Activated CD8-positive, alpha-beta memory T cell treated with anti-CD3 and anti-CD28 coated beads, Interleukin-2, amount 50 U/mL, for 24 hours (primary cell): Measurements from ENCODE around the gene ILF2.
A peak's percentile ranks its signal among the peaks of the same experiment; 100 is the strongest.
"Not testable (repeated sequence)": the region's sequence is repeated elsewhere in the genome, so short reads cannot be mapped to it uniquely, and the experiment has no call there.

Experiments used
- DNase-seq: peaks from one replicate; pipeline ENCODE4 v3.0.0-alpha.2; 2020; ENCODE audit errors: extremely low read depth

ILF2 gene

DNA sequence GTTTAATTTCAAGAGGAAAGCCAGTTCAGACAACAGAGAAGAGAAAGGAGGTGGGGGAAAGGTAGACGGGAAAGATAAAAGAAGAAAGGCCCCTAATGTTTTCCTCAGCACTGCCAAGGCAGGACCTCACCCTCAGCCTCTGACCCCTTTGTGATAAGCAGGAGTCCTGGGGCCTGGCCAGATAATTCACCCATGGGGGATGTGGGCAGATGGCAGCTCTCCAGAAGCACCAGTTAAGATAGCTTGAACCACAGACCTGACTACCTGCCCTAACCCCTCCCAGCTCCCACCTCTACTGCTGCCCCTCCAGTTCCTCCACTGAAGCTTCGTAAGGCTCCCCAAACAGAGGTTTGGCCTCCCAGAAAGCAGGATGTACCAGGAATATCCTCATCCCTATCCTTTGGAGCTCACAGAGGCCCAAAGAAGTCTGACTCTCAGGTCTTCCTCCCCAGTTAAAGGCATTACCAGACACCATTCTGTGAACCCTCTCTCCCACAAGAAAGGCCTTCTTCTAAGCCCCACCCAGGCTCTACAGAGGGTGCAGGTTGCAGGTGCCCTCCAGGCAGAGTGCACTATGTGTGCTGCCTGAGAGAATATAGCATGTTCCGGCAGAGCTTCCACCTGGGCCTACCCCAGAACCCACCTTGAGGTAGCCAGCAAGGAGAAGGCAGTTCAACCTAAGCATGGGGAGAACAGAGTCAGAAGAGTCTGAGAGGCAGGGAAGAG lies 21.5 kb downstream of the ILF2 start:
- DNase-seq, result no peak

DNA sequence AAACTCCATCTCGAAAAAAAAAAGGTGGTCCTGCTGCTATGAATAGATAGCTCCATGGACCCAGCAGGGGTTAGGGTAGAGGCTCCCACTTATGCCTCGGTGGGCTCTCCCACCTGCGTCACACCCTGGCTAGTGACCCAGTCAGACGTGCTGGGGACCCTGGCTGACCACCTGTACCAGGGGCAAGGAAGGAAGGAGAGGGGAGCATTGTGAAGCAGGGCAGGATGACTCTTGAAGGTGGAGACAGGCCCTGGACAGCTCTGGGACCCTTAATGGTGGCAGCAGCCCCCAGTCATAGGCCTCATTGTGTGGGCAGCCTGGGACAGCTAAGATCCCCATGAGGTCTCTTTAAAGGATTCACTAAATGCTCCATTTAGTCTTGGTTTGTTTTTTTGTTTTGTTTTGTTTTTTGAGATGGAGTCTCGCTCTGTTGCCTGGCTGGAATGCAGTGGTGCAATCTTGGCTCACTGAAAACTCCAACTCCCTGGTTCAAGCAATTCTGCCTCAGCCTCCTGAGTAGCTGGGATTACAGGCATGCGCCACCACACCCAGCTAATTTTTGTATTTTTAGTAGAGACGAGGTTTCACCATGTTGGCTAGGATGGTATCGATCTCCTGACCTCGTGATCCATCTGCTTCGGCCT lies 22.7 kb downstream of the ILF2 start:
- DNase-seq, result no peak

DNA sequence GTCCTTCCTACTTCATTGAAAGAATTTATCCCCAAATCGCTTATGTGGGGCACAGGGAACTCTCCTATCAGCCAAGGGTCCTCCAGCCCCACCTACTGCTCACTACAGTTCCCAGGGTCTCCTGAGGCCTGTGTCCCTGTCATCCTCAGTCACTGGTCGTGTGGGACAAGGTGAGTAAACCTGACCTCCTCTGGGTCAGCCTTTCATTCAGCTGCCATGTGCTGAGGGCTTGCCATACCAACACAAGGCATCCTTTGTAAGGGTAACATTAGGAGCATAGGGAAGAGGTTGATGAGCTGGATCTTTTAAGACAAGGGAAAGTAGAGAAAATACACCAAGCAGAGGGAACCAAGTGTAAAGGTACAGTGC lies 23.5 kb downstream of the ILF2 start:
- no peak for DNase-seq

DNA sequence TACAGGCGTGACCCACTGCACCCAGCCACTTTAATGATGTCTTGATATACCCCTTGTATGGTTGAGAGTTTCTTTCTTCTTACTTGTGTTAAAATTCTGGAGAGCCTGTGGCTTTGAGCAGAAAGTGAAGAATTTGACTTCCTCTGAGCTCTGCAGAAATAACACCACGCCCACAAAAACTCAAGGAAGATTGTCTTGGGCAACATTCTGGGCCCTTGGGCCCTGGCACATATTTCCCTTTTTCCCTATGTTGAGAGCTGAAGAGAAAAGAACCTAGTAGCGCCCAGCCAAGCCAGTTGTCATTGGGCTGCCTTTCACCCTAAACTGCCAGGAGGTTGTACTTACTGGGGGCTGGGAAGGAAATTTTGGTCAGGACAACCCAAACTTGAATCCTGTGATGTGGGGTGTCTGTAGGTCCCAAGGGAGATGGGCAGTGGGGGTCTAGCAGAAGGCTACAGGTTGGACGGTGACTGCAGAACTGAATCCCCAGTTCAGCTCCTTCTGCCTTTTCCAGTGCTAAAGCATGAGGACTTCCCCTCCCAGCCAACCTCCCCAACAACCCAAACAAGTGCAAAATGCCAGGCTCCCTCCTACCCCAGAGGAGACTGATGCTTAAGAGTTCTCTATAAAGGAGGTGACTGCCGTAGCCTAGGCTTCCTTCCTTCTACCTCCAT lies 24.0 kb downstream of the ILF2 start:
- DNase-seq, result no peak

DNA sequence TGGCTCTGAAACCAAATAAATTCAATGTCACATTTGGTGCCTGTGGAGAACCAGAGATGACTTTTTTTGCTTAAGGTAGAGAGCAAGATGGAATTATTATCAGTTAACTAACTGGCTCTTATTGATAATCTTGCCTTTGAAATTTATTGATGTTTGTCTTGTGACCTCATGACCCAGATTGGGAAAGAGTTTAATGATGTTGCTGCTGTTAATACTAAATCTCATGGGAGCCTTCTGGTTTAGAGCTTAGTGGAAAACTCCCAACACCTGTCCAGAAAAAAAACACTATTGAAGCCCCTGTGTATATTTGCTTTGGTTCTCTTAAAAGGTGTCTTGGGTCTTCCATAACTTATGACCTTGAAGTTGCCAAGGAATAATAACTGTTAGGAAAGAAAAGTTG lies 27.0 kb downstream of the ILF2 start:
- no peak for DNase-seq

DNA sequence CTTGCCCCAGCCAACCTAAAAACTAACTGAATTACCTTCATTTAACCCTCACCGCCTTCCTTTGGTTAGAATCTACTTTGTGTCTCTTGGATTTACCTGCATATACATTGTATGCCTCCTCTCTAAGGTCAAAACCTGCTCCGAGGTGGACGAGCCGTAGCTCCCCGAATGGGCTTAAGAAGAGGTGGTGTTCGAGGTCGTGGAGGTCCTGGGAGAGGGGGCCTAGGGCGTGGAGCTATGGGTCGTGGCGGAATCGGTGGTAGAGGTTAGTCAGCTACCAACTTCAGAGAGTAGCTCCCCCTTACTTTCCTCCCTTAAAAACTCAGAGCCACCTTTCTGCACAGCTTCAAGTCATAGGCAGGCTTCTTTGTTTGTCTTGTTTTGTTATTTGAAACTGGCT lies 27.7 kb downstream of the ILF2 start:
- DNase-seq, result no peak

DNA sequence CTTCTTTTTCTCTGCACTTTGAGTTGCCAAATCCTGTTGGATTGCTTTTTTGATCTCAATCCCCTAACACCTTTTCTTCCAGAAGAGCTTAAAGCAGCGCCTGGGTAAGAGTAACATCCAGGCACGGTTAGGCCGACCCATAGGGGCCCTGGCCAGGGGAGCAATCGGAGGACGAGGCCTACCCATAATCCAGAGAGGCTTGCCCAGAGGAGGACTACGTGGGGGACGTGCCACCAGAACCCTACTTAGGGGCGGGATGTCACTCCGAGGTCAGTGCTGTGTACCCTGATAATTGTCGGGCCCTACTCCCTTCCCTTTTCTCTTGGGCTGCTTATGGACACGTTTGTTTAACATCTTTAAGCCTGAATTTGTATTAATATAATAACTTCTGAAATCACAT lies 28.6 kb downstream of the ILF2 start:
- no peak for DNase-seq

DNA sequence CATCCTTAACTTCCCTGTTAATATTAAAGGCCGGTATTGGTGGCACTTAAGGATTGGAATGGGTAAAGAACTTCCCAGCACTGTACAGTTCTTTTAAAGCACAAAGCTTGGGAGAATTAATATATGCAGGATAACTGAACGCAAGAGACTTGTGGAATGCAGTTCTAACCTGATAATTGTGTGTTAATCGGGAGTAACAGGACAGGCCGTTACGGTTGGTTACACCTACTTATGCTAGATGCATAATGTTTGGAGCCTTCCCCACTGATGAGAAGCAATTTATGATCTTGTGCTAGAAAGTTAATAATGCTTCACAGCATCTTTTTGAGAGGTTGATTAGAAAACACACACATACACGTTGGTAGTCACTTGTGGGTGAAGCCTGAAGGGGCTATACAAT lies 29.9 kb downstream of the ILF2 start:
- DNase-seq, result no peak

DNA sequence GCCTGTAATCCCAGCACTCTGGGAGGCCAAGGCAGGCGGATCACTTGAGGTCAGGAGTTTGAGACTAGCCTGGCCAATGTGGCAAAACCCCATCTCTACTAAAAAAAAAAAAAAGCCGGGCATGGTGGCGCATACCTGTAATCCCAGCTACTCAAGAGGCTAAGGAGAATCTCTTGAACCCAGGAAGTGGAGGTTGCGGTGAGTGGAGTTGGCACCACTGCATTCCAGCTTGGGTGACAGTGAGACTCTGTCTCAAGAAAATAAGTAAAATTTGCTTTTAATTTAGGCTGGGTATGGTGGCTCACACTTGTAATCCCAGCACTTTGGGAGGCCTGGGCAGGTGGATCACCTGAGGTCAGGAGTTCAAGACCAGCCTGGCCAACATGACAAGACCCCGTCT lies 30.6 kb downstream of the ILF2 start:
- DNase-seq, result not testable (repeated sequence)

DNA sequence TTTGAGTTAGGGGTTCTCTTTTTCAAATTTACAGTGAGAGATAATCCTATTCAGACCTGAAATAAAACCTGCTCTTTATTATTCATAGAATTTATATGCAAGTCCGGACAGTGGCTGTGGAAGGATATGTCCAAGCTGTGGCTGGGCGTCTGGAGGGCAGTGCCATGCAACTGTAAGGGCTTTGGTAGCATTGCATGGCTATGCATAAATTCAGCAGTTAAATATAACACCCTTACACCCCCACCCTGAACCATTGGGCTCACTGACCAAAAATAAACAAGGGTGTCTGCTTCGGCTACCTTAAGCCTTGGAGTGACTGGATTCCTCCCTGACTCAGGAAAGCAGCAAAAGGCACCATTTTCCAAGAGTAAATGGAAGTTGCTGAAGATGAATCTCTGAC lies 31.5 kb downstream of the ILF2 start:
- DNase-seq, result no peak

DNA sequence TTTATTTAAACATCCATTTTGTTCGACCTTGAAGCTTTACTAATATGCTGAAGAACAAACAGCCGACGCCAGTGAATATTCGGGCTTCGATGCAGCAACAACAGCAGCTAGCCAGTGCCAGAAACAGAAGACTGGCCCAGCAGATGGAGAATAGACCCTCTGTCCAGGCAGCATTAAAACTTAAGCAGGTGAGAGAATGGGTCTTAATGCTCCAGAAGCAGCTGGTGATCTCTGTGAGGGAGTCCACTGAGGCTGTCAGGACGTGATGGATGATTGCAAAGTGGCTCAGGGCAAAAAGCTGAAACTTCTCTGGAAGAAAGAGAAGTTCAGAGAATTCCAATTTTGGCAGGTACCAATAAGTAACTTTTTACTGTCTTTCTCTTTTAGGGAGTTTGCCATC lies 32.5 kb downstream of the ILF2 start:
- DNase-seq, result no peak

DNA sequence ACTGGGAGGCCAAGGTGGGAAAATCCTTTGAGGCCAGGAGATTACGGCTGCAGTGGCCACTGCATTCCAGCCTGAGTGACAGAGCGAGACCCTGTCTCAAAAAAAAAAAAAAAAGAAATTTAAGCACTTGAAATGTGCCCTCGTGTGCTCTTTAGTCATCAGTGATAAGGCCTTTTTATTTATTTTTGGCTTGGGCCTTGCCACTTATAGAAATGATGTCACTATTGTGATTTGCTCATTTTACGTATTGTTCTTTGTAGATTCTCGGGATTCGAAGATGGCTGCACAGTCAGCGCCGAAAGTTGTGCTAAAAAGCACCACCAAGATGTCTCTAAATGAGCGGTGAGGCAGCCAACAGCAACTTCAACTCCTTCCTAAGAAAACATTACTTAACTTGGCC lies 34.5 kb downstream of the ILF2 start:
- no peak for DNase-seq

DNA sequence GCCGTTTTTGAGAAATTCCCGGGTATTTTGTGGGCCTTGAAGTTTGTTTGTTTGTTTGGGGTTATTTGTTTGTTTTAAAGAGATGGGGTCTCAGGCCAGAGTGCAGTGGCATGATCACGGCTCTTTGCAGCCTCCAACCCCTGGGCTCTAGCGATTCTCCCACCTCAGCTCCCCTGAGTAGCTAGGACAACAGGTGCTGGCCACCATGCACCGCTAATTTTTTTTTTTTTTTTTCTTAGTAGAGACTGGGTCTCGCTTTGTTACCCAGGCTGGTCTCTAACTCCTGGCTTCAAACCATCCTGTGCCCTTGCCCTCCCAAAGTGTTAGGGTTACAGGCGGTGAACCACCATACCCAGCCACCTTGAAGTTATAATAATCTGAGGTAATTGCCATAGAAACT lies 34.9 kb downstream of the ILF2 start:
- no peak for DNase-seq

DNA sequence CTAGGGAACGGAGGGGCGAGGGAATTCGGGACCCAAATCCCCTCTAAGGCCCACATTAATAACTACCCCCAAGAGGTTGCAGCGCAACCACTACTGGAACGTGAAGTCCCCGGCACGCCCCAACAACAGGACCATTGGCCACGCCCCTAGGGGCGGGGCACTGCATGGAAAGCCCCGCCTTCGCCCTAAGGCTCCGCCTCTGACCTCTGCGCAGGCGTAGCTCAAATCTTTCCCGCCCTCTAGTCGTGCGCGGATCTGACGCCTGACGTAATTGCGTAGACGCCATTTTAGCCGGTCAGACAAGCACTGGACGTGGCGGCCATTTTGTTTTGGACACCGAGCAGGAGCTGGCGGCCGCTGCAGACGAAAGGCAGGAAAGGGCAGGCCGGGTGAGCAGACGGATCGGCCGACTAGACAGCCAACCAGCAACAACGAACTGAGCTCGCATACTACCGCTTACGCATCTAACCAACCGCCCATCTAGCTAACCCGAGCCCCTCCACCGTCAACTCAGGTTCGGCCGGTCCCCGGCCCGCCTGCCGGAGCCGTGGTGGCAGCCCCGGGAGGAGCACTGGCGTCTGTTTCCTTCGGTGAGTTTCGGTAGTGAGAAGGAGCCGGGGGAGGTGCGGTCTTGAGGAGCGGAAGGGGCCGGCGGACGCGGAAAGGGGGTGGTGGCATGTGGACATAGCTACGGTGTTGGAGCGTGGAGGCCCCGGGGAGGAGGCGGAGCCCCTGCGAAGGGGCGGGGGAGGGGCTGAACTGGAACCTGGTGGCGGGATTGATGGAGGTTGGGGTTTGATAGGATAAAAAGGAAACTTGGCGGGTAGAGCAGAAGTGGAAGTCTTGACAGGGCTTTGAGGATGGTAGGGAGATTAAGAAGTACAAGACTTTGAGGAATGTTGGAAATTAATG lies 36.8 kb downstream of the ILF2 start, which contains the start of gene CHTOP:
Gene CHTOP, plus strand, starts transcription at position 313 of the 912 bp plus-strand sequence. CDS start 2,523 bp downstream, outside the sequence.
- peak; percentile 93 for DNase-seq

DNA sequence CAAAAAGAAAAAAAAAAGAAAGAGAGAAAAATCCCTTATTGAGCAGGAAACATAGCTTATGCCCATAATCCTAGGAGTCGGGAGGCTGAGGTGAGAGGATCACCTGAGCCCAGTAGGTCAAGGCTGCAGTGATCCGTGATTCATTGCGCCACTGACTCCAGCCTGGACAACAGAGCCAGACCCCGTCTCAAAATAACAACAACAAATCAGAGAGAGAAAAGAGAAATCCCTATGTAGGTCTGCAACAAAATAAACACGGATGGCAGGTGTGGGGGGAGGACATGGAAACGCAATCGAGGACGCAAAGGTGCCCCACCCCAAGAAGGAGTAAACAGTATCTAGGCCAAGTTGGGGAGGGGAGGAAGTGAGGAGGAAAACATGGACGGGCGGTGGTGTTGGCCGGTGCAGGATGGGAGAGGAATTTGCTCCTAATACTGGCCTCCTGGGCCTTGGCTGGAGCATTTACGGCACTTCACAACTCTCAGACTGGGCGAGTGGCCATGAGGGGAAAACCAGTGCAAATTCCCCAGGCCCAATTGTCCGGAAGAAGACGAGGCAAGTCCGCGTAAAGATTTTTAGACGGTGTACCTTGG lies 37.5 kb downstream of the ILF2 start:
- DNase-seq, result no peak

DNA sequence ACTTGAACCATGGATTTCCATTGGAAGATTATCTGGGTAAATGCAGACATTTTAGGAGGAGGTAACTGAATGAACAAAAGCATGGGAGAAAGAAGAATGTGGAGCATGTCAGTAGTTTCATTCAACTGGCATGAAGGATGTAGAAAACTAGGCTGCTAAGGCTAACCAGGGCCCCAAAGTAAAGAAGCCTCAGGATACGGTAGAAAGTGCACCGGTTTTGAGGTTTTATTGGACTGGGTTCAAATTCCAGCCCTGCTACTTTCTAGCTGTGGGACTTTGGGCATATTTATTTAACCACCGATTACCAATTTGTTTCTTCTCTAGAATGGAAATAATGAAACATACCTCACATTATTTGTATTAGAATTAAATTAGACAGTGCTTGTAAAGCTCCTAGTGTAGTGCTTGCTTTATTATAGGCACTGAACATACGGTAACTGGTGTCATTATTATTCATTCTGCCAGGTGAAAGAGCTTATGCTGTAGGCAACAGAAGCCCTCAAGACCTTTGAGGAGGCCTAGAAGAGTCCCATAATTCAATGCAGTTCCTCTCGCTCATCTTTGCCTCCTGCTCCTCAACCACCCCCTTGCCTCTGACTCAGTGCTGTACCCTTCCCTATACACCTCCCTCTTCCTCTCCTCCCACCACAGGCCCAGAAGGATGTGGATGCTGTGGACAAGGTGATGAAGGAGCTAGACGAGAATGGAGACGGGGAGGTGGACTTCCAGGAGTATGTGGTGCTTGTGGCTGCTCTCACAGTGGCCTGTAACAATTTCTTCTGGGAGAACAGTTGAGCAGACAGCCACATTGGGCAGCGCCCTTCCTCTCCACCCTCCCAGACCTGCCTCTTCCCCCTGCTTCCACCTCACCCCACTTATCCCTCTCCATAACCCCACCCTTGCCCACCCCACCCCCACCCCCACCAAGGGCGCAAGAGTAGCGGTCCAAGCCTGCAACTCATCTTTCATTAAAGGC lies 39.5 kb downstream of the ILF2 start:
- DNase-seq, result no peak

DNA sequence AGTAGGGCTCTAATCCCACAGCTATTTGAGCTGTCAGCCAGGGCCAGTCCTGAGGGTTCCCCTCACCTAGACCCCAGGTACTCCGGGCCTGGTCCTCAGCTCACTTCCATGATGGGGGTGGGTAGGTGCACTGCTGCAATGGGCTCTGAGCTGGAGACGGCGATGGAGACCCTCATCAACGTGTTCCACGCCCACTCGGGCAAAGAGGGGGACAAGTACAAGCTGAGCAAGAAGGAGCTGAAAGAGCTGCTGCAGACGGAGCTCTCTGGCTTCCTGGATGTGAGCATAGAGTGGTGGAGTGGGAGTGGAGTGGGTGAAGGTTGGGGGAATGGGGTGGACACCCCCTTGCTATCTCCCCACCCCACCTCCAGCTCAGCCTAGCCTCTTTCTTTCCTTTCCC lies 40.4 kb downstream of the ILF2 start:
- no peak for DNase-seq

DNA sequence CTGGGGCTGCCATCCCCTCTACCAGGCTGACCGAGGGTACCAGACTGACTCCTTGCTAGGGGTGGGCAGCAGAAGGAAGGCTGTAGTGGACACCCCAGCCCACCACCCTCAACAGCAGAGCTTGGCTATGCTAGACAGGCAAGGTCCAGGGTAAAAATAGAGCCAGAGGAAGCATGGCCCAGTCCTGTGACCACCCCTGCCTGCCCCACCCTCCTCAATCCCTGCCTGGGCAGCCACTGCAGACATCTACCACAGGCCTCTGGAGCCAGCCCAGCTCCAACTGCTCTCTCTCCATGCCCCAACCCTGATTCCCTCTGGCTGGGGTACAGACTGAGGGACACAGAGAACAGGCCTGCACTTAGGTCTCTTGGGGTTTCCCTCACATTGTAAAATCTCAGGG lies 40.8 kb downstream of the ILF2 start:
- no peak for DNase-seq

DNA sequence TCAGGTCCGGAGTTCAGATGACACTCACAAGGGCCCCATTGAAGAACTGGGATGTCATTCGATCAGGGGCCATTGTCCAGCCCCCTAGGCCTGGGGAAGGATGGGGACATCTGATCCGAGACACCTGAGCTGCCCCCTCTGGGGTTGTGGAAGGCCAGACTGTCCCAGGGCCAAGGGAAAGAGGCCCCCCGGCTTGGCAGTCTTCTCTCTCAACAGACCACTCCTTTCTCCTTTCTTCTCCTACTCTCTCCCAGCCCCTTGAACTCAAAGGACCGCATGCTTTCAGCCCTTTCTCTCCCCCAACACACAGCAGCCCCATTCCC lies 41.5 kb downstream of the ILF2 start:
- no peak for DNase-seq

DNA sequence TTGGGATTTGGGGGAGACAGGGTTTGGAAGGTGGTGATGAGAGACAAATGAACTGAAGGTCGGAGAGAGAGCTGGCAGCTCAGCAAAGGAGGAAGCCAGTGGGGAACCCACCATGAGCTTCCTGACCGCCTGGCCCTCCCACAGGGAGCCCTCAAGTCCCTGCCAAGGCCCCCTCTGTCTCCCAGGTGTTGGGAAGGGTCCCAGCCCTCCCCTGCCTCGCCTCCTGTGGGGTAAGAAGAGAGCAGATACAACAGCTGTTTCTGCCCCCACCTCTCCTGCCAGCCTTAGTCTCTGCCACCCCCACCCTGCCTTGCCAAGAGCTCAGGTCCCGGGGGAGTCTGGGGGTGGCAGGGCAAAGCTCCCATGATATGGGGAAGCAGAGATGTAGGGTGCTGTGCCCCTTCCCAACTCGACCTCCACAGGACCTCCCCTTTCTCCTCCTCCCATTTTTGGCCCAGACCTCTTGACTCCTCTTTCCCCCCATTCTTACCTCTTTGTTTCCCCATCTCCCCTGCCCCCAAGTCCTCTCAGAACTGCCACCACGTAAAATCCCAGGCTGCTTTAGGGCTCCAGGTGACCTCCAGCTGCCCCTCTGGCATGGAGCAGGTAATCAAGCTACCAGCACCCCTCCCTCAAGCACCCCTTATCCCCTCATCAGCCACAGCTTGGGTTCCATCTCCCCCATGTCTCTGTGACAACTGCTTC lies 42.0 kb downstream of the ILF2 start:
- no peak for DNase-seq
